Fibroblast of lung (primary cell): Measurements from ENCODE around the gene REC114. TPM values are rescaled to one million over a fixed set of nuclear protein-coding genes. Genes with fewer than 3 reads are reported as not detected.
A peak's percentile ranks its signal among the peaks of the same experiment; 100 is the strongest.

Experiments used
- DNase-seq, 2 donors: peaks; one replicate each; pipeline versions ENCODE4 v3.0.0 to v3.0.0-alpha.2; 2010; ENCODE audit warnings: low read depth in 2 of 2
- H2AFZ ChIP-seq: 2 replicates; pipeline ENCODE4 v1.5.1; 2012; ENCODE audit warnings: low read length, control low read depth, inconsistent platforms
- H3K27ac ChIP-seq: 2 replicates; pipeline ENCODE4 v1.5.1; 2011; ENCODE audit warnings: low read length, control low read depth; ENCODE audit not compliant: insufficient read depth
- H3K27me3 ChIP-seq: 2 replicates; pipeline ENCODE4 v1.5.1; 2011; ENCODE audit warnings: mild to moderate bottlenecking, low read length; ENCODE audit not compliant: control insufficient read depth, insufficient read depth
- H3K36me3 ChIP-seq: 2 replicates; pipeline ENCODE4 v1.5.1; 2011; ENCODE audit warnings: low read length; ENCODE audit not compliant: control insufficient read depth, insufficient read depth
- H3K4me1 ChIP-seq: 2 replicates; pipeline ENCODE4 v1.5.1; 2011; ENCODE audit warnings: low read length; ENCODE audit not compliant: control insufficient read depth, insufficient read depth; ENCODE audit errors: extremely low read depth
- H3K4me2 ChIP-seq: 2 replicates; pipeline ENCODE4 v1.5.1; 2011; ENCODE audit warnings: low read length, control low read depth; ENCODE audit not compliant: insufficient read depth; ENCODE audit errors: extremely low read depth
- H3K4me3 ChIP-seq, 4 experiments: fragments of 200-600 bp in 1 of 4; sonication (generic) in 1 of 4; replicated peaks in 1 of 4; 2 replicates each; pipeline ENCODE4 v1.5.1; 2011 to 2016; ENCODE audit warnings: low read length in 4 of 4, low read depth in 3 of 4, mild to moderate bottlenecking in 3 of 4, control low read depth in 2 of 4, inconsistent platforms in 1 of 4, mixed read lengths in 1 of 4; ENCODE audit not compliant: insufficient read depth in 1 of 4; ENCODE audit errors: control extremely low read depth in 1 of 4
- H3K79me2 ChIP-seq: 2 replicates; pipeline ENCODE4 v1.5.1; 2012; ENCODE audit warnings: mild to moderate bottlenecking, low read length, inconsistent platforms; ENCODE audit not compliant: control insufficient read depth, insufficient read depth
- H3K9ac ChIP-seq: 2 replicates; pipeline ENCODE4 v1.5.1; 2011; ENCODE audit warnings: mild to moderate bottlenecking, low read length, control low read depth; ENCODE audit not compliant: insufficient read depth
- H3K9me3 ChIP-seq: 2 replicates; pipeline ENCODE4 v1.5.1; 2012; ENCODE audit warnings: low read depth, low read length; ENCODE audit not compliant: control insufficient read depth, insufficient read depth
- H4K20me1 ChIP-seq: 2 replicates; pipeline ENCODE4 v1.5.1; 2011; ENCODE audit warnings: low read length; ENCODE audit not compliant: control insufficient read depth, insufficient read depth; ENCODE audit errors: extremely low read depth
- EZH2 ChIP-seq: IDR thresholded peaks from 2 replicates; pipeline ENCODE4 v1.5.1; 2012; ENCODE audit warnings: low read length, control low read depth, mild to moderate bottlenecking; ENCODE audit errors: missing control alignments
- polyA plus RNA-seq, 2 donors: library from polyadenylated mRNA; depleted of rRNA in 1 of 2; stranded (reverse) in 1 of 2; unstranded in 1 of 2; fragments of >200 nt; gene quantifications; 2 replicates each; pipeline ENCODE4 v1.2.1, GENCODE V29; 2011 to 2012; ENCODE audit warnings: missing spikeins in 1 of 2
- total RNA-seq: library from RNA; depleted of rRNA; stranded (reverse); fragments of >200 nt; gene quantifications from 2 replicates; pipeline ENCODE4 v1.2.1, GENCODE V29; 2014
- TF ChIP-seq, protein P1 (sequence below), 2 donors: IDR thresholded peaks in 1 of 2; conservative IDR thresholded peaks in 1 of 2; 1 replicate in 1 of 2; 2 replicates in 1 of 2; pipeline ENCODE4 v1.5.1; 2011 to 2012; ENCODE audit warnings: low read length in 2 of 2, control low read depth in 1 of 2, inconsistent platforms in 1 of 2, low read depth in 1 of 2, mild to moderate bottlenecking in 1 of 2

REC114 gene
- total and polyA plus RNA-seq, 2 donors (not counting 1 experiment from before 2014, with no cell fraction given) = not detected

GRCh38 chr15:73600413-73601335 lies 157.7 kb downstream of the REC114 start:
- H3K27ac ChIP-seq = peak overlapping the region; percentile 64
- peak overlapping the region; percentile 18 for H3K4me2 ChIP-seq
- H3K36me3 ChIP-seq = no peaks in the 10 kb centered on the region
- H4K20me1 ChIP-seq = no peaks in the 10 kb centered on the region
- no peak for DNase-seq
- no peak overlapping the region for H3K4me3 ChIP-seq
- no peak for TF ChIP-seq EZH2
- TF ChIP-seq, protein P1, sequence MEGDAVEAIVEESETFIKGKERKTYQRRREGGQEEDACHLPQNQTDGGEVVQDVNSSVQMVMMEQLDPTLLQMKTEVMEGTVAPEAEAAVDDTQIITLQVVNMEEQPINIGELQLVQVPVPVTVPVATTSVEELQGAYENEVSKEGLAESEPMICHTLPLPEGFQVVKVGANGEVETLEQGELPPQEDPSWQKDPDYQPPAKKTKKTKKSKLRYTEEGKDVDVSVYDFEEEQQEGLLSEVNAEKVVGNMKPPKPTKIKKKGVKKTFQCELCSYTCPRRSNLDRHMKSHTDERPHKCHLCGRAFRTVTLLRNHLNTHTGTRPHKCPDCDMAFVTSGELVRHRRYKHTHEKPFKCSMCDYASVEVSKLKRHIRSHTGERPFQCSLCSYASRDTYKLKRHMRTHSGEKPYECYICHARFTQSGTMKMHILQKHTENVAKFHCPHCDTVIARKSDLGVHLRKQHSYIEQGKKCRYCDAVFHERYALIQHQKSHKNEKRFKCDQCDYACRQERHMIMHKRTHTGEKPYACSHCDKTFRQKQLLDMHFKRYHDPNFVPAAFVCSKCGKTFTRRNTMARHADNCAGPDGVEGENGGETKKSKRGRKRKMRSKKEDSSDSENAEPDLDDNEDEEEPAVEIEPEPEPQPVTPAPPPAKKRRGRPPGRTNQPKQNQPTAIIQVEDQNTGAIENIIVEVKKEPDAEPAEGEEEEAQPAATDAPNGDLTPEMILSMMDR (conservative IDR thresholded peaks at IDR 0.05 in 1 of 2, IDR thresholded peaks at IDR 0.05 in 1 of 2; ENCODE audit: low read depth in 1 of 2, low read length in 2 of 2) = no peak
- peaks cover 76% of the 10 kb centered on the region for H3K79me2 ChIP-seq
- no peak overlapping the region for H2AFZ ChIP-seq
- no peaks in the 10 kb centered on the region for H3K9me3 ChIP-seq
- H3K4me1 ChIP-seq = peaks cover 29% of the 10 kb centered on the region
- no peak overlapping the region for H3K9ac ChIP-seq
- H3K27me3 ChIP-seq = no peaks in the 10 kb centered on the region

- Histone ChIP-seq H3K4me3 (peak overlapping the region in 1 of 4 experiments; percentile 25), H2AFZ (no peak overlapping the region), H3K4me1 (peaks cover 29% of the 10 kb centered on the region), H3K27me3 (no peaks in the 10 kb centered on the region), H3K27ac (peak overlapping the region; percentile 64), H3K4me2 (peak overlapping the region; percentile 87), H3K9ac (no peak overlapping the region), H4K20me1 (no peaks in the 10 kb centered on the region), H3K79me2 (peaks cover 77% of the 10 kb centered on the region), H3K9me3 (no peaks in the 10 kb centered on the region), H3K36me3 (no peaks in the 10 kb centered on the region)
- peak; percentile 65 to 79 for DNase-seq
- TF ChIP-seq, protein P1 (conservative IDR thresholded peaks at IDR 0.05 in 1 of 2, IDR thresholded peaks at IDR 0.05 in 1 of 2; ENCODE audit: low read depth in 1 of 2, low read length in 2 of 2) = no peak
- no peak for TF ChIP-seq EZH2
These were observed 158.8 kb downstream of the REC114 start for GRCh38 chr15:73601451-73602445.

GRCh38 chr15:73602446-73602843 lies 159.5 kb downstream of the REC114 start:
- Histone ChIP-seq H3K9ac (no peak overlapping the region), H3K9me3 (no peaks in the 10 kb centered on the region), H3K36me3 (no peaks in the 10 kb centered on the region), H3K79me2 (peaks cover 78% of the 10 kb centered on the region), H4K20me1 (no peaks in the 10 kb centered on the region), H3K4me1 (peaks cover 29% of the 10 kb centered on the region), H3K4me2 (peak overlapping the region; percentile 87), H2AFZ (no peak overlapping the region), H3K27me3 (no peaks in the 10 kb centered on the region), H3K4me3 (no peak overlapping the region), H3K27ac (peak overlapping the region; percentile 64)
- no peak for TF ChIP-seq EZH2
- TF ChIP-seq, protein P1 (conservative IDR thresholded peaks at IDR 0.05 in 1 of 2, IDR thresholded peaks at IDR 0.05 in 1 of 2; ENCODE audit: low read depth in 1 of 2, low read length in 2 of 2) = no peak
- no peak for DNase-seq
